ENCODE measurements around the gene KCMF1.

Gene KCMF1

DNA sequence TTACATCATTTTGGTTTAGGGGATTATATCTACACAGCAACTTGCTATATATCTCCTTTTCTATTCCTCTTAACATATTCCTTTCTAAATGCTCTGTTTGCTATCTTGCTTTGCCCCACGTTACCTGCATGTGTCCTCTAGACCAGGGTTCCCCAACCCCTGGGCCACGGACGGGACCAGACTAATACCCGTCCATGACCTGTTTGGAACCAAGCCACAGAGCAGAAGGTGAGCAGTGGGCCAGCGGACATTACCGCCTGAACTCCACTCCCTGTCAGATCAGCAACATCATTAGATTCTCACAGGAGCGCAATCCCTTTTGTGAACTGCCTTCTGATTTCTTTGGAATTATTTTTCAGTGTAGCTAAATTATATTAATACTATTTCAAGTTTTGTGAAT is 66.7 kb downstream of the KCMF1 start:
- ChIA-PET POLR2A (no interaction called here), CTCF (interaction anchor here (1.4 kb wide), 1 partner anchor 17 kb away, joined by 5 read pairs; no protein-coding TSS in a partner anchor)
- Histone ChIP-seq H3K27ac (ENCODE audit: insufficient read depth in 1 of 2, low read depth in 1 of 2, low read length in 2 of 2, poor library complexity in 1 of 2, severe bottlenecking in 2 of 2) (no peak overlapping the region), H3K4me3 (ENCODE audit: control insufficient read depth in 1 of 7, extremely low read depth in 1 of 7, insufficient read depth in 4 of 7, low read depth in 2 of 7, low read length in 6 of 7) (no peak overlapping the region), H3K9me3 (ENCODE audit: control extremely low read depth in 1 of 5, control insufficient read depth in 4 of 5, insufficient read depth in 2 of 5, low read depth in 1 of 5, low read length in 4 of 5) (no peaks in the 10 kb centered on the region), H3K27me3 (replicated peaks in 2 of 5; ENCODE audit: control insufficient read depth in 4 of 5, insufficient read depth in 5 of 5, low read length in 4 of 5) (no peaks in the 10 kb centered on the region), H3K36me3 (ENCODE audit: control insufficient read depth in 4 of 4, insufficient read depth in 4 of 4, low read length in 3 of 4) (peaks cover 23 to 58% (median 38%) of the 10 kb centered on the region in 4 experiments), H3K4me1 (ENCODE audit: control extremely low read depth in 1 of 4, control insufficient read depth in 4 of 4, insufficient read depth in 4 of 4, low read length in 3 of 4) (peaks cover 0 to 3% (median 0%) of the 10 kb centered on the region in 4 experiments)
- DNase-seq = no peak
- WGBS (ENCODE audit: insufficient coverage) = 93% methylated on average over 6 of the region's 7 CpGs

DNA sequence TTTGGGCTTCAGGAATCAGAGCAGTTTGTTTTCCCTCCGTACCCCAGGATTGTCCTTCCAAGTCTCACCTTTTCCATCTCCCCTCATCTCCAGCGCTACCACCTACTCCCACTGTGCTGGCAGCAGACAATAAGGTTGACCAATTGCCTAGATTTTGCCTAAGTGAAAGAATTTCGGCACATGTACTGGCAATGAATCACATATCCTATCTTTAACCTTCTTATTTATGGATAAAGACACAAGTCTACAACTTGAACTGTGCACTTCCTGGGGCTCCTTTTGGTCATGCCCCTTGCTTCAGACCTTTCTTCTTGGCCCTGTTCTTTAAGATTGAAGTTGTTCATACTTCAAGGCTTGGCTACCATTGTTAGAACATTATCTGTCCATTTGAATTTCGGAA is 71.4 kb downstream of the KCMF1 start:
- no peaks in the 10 kb centered on the region for H3K27me3 ChIP-seq (replicated peaks in 2 of 5; ENCODE audit: control insufficient read depth in 4 of 5, insufficient read depth in 5 of 5, low read length in 4 of 5)
- POLR2A ChIA-PET = no interaction called here
- no peaks in the 10 kb centered on the region for H3K4me1 ChIP-seq (ENCODE audit: control extremely low read depth in 1 of 4, control insufficient read depth in 4 of 4, insufficient read depth in 4 of 4, low read length in 3 of 4)
- WGBS (ENCODE audit: insufficient coverage) = 100% methylated on average over 3 of the region's 4 CpGs
- DNase-seq = no peak
- CTCF ChIA-PET = no interaction called here
- H3K4me3 ChIP-seq (ENCODE audit: control insufficient read depth in 1 of 7, extremely low read depth in 1 of 7, insufficient read depth in 4 of 7, low read depth in 2 of 7, low read length in 6 of 7) = no peak overlapping the region
- H3K27ac ChIP-seq (ENCODE audit: insufficient read depth in 1 of 2, low read depth in 1 of 2, low read length in 2 of 2, poor library complexity in 1 of 2, severe bottlenecking in 2 of 2) = no peak overlapping the region
- peaks cover 27 to 75% (median 51%) of the 10 kb centered on the region in 4 experiments for H3K36me3 ChIP-seq (ENCODE audit: control insufficient read depth in 4 of 4, insufficient read depth in 4 of 4, low read length in 3 of 4)
- no peaks in the 10 kb centered on the region for H3K9me3 ChIP-seq (ENCODE audit: control extremely low read depth in 1 of 5, control insufficient read depth in 4 of 5, insufficient read depth in 2 of 5, low read depth in 1 of 5, low read length in 4 of 5)

GRCh38 chr2:85048534-85048933 is 77.6 kb downstream of the KCMF1 start:
- no peak overlapping the region for H3K27ac ChIP-seq (ENCODE audit: insufficient read depth in 1 of 2, low read depth in 1 of 2, low read length in 2 of 2, poor library complexity in 1 of 2, severe bottlenecking in 2 of 2)
- H3K36me3 ChIP-seq (ENCODE audit: control insufficient read depth in 4 of 4, insufficient read depth in 4 of 4, low read length in 3 of 4) = peaks cover 18 to 84% (median 54%) of the 10 kb centered on the region in 4 experiments
- POLR2A ChIA-PET = interaction anchor here (0.6 kb wide), 1 partner anchor 567 kb away, joined by 3 read pairs; no protein-coding TSS in a partner anchor
- H3K4me1 ChIP-seq (ENCODE audit: control extremely low read depth in 1 of 4, control insufficient read depth in 4 of 4, insufficient read depth in 4 of 4, low read length in 3 of 4) = no peaks in the 10 kb centered on the region
- H3K9me3 ChIP-seq (ENCODE audit: control extremely low read depth in 1 of 5, control insufficient read depth in 4 of 5, insufficient read depth in 2 of 5, low read depth in 1 of 5, low read length in 4 of 5) = no peaks in the 10 kb centered on the region
- WGBS (ENCODE audit: insufficient coverage) = 97% methylated on average over 3 of the region's 3 CpGs
- DNase-seq = no peak
- CTCF ChIA-PET = interaction anchor here (0.9 kb wide), 1 partner anchor 18 kb away, joined by 4 read pairs; no protein-coding TSS in a partner anchor
- H3K4me3 ChIP-seq (ENCODE audit: control insufficient read depth in 1 of 7, extremely low read depth in 1 of 7, insufficient read depth in 4 of 7, low read depth in 2 of 7, low read length in 6 of 7) = no peak overlapping the region
- no peaks in the 10 kb centered on the region for H3K27me3 ChIP-seq (replicated peaks in 2 of 5; ENCODE audit: control insufficient read depth in 4 of 5, insufficient read depth in 5 of 5, low read length in 4 of 5)

GRCh38 chr2:85049236-85049635 is 78.3 kb downstream of the KCMF1 start:
- no peaks in the 10 kb centered on the region for H3K27me3 ChIP-seq (replicated peaks in 2 of 5; ENCODE audit: control insufficient read depth in 4 of 5, insufficient read depth in 5 of 5, low read length in 4 of 5)
- ChIA-PET CTCF (interaction anchor here (0.6 to 0.9 kb wide), 2 partner anchors 18 to 236 kb away, joined by 4 read pairs; no protein-coding TSS in a partner anchor), POLR2A (interaction anchor here (0.6 kb wide), 1 partner anchor 568 kb away, joined by 3 read pairs; no protein-coding TSS in a partner anchor)
- H3K4me3 ChIP-seq (ENCODE audit: control insufficient read depth in 1 of 7, extremely low read depth in 1 of 7, insufficient read depth in 4 of 7, low read depth in 2 of 7, low read length in 6 of 7) = no peak overlapping the region
- no peak overlapping the region for H3K27ac ChIP-seq (ENCODE audit: insufficient read depth in 1 of 2, low read depth in 1 of 2, low read length in 2 of 2, poor library complexity in 1 of 2, severe bottlenecking in 2 of 2)
- 96% methylated on average over 4 of the region's 10 CpGs for WGBS (ENCODE audit: insufficient coverage)
- no peaks in the 10 kb centered on the region for H3K9me3 ChIP-seq (ENCODE audit: control extremely low read depth in 1 of 5, control insufficient read depth in 4 of 5, insufficient read depth in 2 of 5, low read depth in 1 of 5, low read length in 4 of 5)
- peaks cover 0 to 6% (median 0%) of the 10 kb centered on the region in 4 experiments for H3K4me1 ChIP-seq (ENCODE audit: control extremely low read depth in 1 of 4, control insufficient read depth in 4 of 4, insufficient read depth in 4 of 4, low read length in 3 of 4)
- H3K36me3 ChIP-seq (ENCODE audit: control insufficient read depth in 4 of 4, insufficient read depth in 4 of 4, low read length in 3 of 4) = peaks cover 11 to 83% (median 51%) of the 10 kb centered on the region in 4 experiments
- DNase-seq = no peak

DNA sequence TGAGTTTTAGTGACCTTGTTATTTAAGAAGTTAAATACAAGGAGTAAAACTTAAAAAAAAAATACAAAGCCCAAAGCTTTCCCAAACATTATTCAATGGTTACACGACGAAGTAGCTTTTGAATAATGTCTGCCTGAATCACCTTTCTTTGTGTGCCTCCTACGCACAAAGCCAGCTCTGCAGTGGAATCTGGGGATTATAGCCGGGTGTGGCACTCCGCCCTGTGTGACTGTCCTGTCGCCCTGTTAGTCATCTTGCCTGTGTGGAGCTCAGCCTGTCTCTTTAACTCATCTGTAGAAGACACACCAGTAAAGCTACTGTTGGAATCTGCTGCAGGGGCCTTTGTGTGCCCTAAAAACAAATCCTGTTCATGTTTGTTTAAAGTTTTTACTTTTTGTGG is 82.8 kb downstream of the KCMF1 start:
- WGBS (ENCODE audit: insufficient coverage) = 99% methylated on average over 6 of the region's 6 CpGs
- Histone ChIP-seq H3K27ac (ENCODE audit: insufficient read depth in 1 of 2, low read depth in 1 of 2, low read length in 2 of 2, poor library complexity in 1 of 2, severe bottlenecking in 2 of 2) (no peak overlapping the region), H3K9me3 (ENCODE audit: control extremely low read depth in 1 of 5, control insufficient read depth in 4 of 5, insufficient read depth in 2 of 5, low read depth in 1 of 5, low read length in 4 of 5) (no peaks in the 10 kb centered on the region), H3K36me3 (ENCODE audit: control insufficient read depth in 4 of 4, insufficient read depth in 4 of 4, low read length in 3 of 4) (peaks cover 6 to 49% (median 28%) of the 10 kb centered on the region in 4 experiments), H3K4me1 (ENCODE audit: control extremely low read depth in 1 of 4, control insufficient read depth in 4 of 4, insufficient read depth in 4 of 4, low read length in 3 of 4) (peaks cover 0 to 23% (median 2%) of the 10 kb centered on the region in 4 experiments), H3K4me3 (ENCODE audit: control insufficient read depth in 1 of 7, extremely low read depth in 1 of 7, insufficient read depth in 4 of 7, low read depth in 2 of 7, low read length in 6 of 7) (no peak overlapping the region), H3K27me3 (replicated peaks in 2 of 5; ENCODE audit: control insufficient read depth in 4 of 5, insufficient read depth in 5 of 5, low read length in 4 of 5) (no peaks in the 10 kb centered on the region)
- ChIA-PET POLR2A (no interaction called here), CTCF (interaction anchor here (0.6 to 2.0 kb wide), 2 partner anchors 12 to 526 kb away, joined by 4 to 8 read pairs; no protein-coding TSS in a partner anchor)
- DNase-seq = no peak

GRCh38 chr2:85057226-85057962 is 86.4 kb downstream of the KCMF1 start:
- H3K36me3 ChIP-seq (ENCODE audit: control insufficient read depth in 4 of 4, insufficient read depth in 4 of 4, low read length in 3 of 4) = peaks cover 0 to 20% (median 12%) of the 10 kb centered on the region in 4 experiments
- ChIA-PET POLR2A (no interaction called here), CTCF (interaction anchor here (0.8 kb wide), 1 partner anchor 12 kb away, joined by 3 read pairs; no protein-coding TSS in a partner anchor)
- 81% methylated on average over 9 of the region's 15 CpGs for WGBS (ENCODE audit: insufficient coverage)
- H3K4me1 ChIP-seq (ENCODE audit: control extremely low read depth in 1 of 4, control insufficient read depth in 4 of 4, insufficient read depth in 4 of 4, low read length in 3 of 4) = peaks cover 0 to 23% (median 2%) of the 10 kb centered on the region in 4 experiments
- peaks cover 0 to 5% (median 0%) of the 10 kb centered on the region in 5 experiments for H3K27me3 ChIP-seq (replicated peaks in 2 of 5; ENCODE audit: control insufficient read depth in 4 of 5, insufficient read depth in 5 of 5, low read length in 4 of 5)
- DNase-seq = no peak
- no peak overlapping the region for H3K4me3 ChIP-seq (ENCODE audit: control insufficient read depth in 1 of 7, extremely low read depth in 1 of 7, insufficient read depth in 4 of 7, low read depth in 2 of 7, low read length in 6 of 7)
- no peaks in the 10 kb centered on the region for H3K9me3 ChIP-seq (ENCODE audit: control extremely low read depth in 1 of 5, control insufficient read depth in 4 of 5, insufficient read depth in 2 of 5, low read depth in 1 of 5, low read length in 4 of 5)
- H3K27ac ChIP-seq (ENCODE audit: insufficient read depth in 1 of 2, low read depth in 1 of 2, low read length in 2 of 2, poor library complexity in 1 of 2, severe bottlenecking in 2 of 2) = no peak overlapping the region

DNA sequence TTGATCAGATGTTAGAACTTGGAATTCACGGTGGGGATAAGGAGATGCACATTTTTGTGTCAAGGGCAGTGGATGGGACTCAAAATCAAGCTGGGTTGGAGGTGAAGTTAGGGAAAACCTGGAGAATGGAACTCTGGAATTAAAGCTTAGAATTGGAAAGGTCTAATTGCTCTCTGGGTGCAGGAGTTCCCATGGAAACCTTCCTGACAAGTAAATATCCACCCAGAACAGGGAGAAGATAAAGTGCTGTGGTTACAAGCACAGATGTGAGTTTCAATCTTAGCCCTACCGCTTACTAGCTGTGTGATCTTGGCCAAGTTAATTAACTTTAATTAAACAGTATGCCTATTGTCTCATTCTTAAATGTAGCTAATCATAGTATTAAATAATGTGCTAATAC is 90.9 kb downstream of the KCMF1 start:
- Histone ChIP-seq H3K4me1 (ENCODE audit: control extremely low read depth in 1 of 4, control insufficient read depth in 4 of 4, insufficient read depth in 4 of 4, low read length in 3 of 4) (peaks cover under 1 to 4% (median 3%) of the 10 kb centered on the region in 4 experiments), H3K27ac (ENCODE audit: insufficient read depth in 1 of 2, low read depth in 1 of 2, low read length in 2 of 2, poor library complexity in 1 of 2, severe bottlenecking in 2 of 2) (no peak overlapping the region), H3K4me3 (ENCODE audit: control insufficient read depth in 1 of 7, extremely low read depth in 1 of 7, insufficient read depth in 4 of 7, low read depth in 2 of 7, low read length in 6 of 7) (no peak overlapping the region), H3K27me3 (replicated peaks in 2 of 5; ENCODE audit: control insufficient read depth in 4 of 5, insufficient read depth in 5 of 5, low read length in 4 of 5) (peaks cover 0 to 5% (median 0%) of the 10 kb centered on the region in 5 experiments), H3K9me3 (ENCODE audit: control extremely low read depth in 1 of 5, control insufficient read depth in 4 of 5, insufficient read depth in 2 of 5, low read depth in 1 of 5, low read length in 4 of 5) (no peaks in the 10 kb centered on the region), H3K36me3 (ENCODE audit: control insufficient read depth in 4 of 4, insufficient read depth in 4 of 4, low read length in 3 of 4) (no peaks in the 10 kb centered on the region)
- ChIA-PET CTCF (interaction anchor here (1.1 to 1.6 kb wide), 5 partner anchors 16 to 223 kb away, joined by 3 to 4 read pairs (median 3); no protein-coding TSS in a partner anchor), POLR2A (interaction anchor here (0.7 kb wide), 1 partner anchor 23 kb away, joined by 3 read pairs; no protein-coding TSS in a partner anchor)
- no peak for DNase-seq
- 54% methylated on average over 1 of the region's 2 CpGs for WGBS (ENCODE audit: insufficient coverage)
